SHP77 (cell line): Measurements from ENCODE around the gene ACAP1.

Source experiments
- DNase-seq, 2 experiments: peaks; one replicate each; lab custom pipeline; 2025; lab: John Stamatoyannopoulos, UW

ACAP1 gene, protein sequence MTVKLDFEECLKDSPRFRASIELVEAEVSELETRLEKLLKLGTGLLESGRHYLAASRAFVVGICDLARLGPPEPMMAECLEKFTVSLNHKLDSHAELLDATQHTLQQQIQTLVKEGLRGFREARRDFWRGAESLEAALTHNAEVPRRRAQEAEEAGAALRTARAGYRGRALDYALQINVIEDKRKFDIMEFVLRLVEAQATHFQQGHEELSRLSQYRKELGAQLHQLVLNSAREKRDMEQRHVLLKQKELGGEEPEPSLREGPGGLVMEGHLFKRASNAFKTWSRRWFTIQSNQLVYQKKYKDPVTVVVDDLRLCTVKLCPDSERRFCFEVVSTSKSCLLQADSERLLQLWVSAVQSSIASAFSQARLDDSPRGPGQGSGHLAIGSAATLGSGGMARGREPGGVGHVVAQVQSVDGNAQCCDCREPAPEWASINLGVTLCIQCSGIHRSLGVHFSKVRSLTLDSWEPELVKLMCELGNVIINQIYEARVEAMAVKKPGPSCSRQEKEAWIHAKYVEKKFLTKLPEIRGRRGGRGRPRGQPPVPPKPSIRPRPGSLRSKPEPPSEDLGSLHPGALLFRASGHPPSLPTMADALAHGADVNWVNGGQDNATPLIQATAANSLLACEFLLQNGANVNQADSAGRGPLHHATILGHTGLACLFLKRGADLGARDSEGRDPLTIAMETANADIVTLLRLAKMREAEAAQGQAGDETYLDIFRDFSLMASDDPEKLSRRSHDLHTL

DNA sequence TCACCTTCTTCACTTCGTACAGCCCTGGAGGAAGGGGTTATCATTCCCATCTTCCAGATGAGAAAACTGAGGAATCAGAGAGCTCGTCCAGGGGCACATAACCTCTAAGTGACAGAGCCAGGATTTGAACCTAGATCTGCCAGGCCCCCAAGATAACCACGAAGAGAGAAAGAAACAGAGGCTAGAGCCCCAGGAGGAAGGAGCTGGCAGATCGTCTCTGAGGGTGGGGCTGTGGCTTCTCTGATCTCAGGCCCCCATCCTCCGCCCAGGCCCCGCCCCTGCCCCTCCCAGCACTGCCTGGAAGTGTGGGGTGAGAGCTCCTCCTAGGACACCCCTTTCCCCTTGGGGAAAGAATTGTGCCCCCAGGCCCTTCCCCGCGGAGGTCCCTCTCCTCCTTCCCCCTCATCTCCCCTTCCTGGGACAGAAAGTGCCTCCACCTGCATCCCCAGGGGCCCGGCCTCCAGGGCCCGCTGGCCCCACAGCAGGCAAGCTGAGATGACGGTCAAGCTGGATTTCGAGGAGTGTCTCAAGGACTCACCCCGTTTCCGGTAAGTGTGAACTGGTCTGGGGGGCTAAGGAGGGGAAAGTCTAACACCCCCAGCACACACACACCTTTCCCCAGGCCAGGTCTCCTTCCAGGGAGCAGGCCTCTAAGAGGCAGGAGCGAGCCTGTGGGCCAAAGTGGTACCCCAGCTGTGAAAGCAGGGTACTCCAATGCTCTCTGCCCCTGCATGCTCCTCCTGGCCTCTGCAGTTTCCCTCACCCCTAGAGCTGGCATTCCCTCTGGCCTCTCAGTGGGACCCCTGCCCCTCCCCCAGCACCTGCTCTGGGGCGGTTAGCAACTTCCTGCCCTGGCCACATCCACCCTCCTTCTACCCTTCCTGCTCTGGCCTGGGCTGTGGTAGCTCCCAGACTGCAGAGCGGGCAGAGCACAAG is at the start of gene ACAP1:
Gene ACAP1 (plus strand): TSS at position 290 of the 936 bp plus-strand sequence. CDS start 206 bp downstream, at position 496.
- DNase-seq, result no peak

DNA sequence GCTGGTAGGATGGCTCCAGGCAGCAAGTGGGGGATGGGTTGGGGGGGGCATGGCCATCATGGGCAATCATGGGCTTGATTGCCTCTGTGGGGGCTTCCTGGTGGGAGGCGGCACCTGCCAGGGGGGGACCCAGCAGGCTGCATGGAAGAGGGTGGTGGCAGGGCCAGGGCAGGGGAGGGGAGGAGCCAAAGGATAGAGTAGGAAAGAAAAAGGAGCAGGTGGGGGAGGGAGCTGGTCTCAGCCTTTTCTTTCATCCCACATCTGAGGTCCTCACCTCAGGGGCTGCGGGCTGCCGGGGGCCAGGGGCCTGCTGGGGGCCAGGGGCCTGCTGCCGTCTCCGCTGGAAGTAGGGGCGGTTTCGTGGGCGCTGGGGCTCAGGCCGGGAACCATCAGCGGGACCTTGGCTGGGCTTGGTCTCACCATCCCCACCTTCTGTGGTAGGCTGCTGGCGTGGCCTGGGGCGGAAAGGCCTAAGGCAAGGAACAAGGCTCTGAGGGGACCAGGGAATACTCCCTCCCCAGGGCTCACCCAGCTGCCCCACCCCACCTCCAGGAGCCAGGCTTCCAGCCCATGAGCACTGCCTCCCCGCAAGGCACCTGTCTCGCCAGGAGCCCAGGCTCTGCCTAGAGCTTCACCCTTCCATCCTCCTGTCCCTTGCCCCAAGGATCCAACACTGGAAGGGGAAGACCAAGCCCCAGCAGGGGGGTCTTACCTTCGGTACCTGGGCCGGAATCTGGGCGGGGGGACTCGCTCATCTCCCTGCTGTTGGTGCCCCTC is 46.9 kb upstream of the ACAP1 start:
- no peak for DNase-seq

DNA sequence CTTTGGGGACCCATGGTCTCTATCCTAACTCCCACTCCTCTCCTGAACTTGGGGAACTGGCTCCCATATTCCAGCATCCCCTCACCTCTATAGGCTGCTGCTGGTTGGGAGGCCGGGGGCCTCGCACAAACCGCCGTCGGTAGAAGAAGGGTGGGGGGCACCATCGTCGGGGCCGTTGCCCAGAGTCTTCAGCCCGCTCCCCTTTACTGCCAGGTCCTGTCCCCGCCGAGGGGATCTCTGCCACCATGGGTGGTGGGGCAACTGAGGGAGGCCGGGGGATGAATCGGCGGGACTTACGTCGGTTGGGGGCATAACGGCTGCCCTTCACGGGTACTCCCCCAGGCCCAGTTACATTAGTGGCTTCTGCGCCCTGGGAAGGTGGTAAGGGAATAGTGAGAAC is 46.2 kb upstream of the ACAP1 start:
- no peak for DNase-seq

DNA sequence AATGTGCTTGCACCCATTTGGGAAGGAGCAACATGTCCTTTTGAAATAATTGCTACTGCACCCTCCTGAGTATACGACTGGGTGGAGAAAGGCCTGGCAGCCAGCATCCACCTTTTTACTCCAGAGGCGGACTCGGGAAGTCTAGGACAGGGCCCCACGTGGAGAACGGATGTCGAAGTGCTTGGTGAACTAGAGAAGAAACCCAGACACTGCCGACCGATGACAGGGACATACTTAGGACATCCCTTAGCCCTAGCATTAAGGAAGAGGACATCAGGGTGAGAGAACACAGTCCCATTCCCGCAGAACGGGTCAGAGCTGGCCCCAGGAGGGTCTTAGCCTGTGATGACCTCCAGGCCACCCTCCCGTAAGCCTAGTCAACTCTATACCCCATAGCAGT is 45.6 kb upstream of the ACAP1 start:
- DNase-seq, result no peak

DNA sequence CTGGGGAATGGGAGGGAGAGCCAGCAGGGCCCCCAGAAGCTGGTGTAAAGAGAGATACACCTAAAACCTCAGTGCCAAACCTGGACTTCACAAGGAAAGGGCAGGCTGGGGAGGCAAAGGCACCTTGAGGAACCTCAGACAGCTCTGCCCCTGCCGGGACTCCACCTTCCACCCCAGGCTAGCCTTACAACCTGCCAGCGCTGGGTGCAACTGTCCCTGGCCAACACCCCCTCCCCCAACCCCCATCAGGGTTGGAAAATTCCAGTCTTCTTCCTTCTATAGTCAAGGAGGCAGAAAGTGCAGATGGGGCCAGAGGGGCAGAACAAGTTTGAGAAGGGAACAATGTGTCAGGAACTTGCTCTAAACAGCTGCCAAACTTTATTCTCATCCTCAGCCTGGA is 44.1 kb upstream of the ACAP1 start:
- DNase-seq, result no peak

DNA sequence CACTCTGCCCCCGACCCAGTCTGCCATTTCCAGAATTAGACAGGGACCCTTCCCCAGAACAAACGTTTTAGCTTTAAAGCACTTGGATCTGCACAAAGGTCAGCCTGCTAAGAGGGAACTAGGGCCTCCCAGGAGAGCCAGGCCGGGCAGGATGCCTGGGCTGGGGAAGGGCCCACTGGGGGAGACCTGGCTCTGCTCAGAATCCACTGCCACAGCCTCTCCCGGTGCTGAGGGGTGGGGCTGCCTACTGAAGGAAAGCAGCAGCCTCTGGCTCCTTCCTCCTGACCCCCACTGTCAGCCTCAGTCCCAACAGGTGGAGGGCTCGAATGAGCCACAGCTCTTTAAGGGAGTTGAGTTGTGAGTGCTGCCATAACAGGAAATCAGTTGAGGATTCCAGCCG is 43.6 kb upstream of the ACAP1 start:
- DNase-seq, result no peak

DNA sequence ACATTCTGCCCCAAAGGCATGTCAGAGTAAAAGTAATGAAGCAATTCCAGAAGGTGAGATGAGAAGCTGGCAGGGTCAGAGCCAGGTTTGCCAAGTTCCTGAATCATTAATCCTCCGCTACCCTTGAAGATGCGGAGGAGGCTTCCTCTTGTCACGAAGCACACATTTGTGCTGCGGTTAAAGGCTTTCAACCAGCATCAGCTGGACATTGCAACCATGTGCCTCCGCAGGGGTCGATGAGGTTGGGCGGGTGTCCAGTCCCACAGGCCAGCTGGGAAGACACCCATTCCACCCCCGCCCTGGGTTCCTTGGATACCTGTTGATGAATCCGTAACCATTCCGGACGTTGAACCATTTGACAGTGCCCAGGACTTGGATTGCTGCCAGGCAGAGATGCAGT is 43.2 kb upstream of the ACAP1 start:
- no peak for DNase-seq

DNA sequence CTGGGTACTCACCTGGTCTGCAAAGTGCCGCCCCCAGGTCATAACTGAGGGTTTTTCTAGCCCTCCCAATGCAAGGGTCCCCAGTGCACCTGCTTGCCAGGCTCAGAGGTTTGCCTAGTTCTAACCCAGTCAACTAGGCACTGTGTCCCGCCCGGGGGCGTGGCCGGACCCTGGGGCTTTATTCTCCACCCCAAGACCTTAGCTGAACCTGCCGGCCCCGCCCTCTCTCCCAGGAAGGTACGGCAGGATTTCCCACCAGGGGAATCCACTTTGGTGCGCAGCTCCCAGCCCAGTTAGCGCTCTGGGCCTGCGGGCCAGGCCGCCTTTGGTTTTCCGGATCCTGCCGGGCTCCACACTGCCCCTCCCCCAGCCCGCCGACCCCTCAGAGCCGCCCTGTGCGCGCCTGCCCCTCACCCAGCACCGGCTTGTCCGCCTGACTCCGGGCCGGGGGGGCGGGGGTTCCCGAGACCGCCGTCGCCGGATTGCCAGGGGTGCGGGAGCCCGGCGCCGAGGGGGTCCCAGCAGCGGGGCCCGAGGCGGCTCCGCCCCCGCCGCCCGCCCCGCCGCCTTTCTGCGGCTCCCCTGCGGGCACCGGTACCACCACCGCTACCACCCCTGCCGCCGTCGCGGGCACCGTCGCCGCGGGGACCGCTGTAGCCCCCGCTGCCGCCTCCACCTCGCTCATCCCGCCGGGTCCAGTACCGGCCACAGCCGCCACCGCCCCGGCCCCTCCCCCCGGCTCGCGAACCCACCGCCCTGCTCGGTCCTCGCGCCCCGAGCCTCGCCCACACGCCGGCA is 42.3 kb upstream of the ACAP1 start:
- no peak for DNase-seq

DNA sequence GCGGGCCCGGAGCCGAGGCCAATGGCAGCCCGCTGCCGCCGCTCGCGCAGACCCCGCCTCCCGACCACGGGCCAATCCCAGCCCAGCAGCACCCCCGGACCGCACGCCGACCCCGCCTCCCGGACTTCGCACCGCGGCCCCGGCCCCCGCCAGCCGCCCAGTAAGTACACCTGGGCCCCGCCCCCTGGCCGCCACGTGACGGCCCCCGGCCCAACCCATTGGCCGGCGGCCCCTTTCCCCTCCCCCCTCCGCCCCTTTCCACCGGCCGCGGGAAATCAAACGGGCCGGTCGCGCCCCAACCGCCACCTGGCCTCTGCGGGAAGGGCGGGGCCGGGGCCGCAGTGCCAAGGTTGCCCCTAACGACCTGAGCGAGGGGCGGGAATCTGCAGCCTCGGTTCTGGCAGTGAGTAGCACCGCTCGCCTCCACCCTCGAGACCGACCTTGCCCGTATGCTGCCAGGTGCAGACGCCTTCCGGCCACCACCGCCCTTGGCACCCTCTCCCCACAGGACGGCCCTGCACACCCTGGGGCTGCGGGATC is 41.6 kb upstream of the ACAP1 start, which contains the start of gene YBX2:
Gene YBX2 (minus strand): TSS at position 26 of the 540 bp plus-strand sequence. CDS start 139 bp downstream, outside the sequence.
- peak; percentile 48 to 71 for DNase-seq

DNA sequence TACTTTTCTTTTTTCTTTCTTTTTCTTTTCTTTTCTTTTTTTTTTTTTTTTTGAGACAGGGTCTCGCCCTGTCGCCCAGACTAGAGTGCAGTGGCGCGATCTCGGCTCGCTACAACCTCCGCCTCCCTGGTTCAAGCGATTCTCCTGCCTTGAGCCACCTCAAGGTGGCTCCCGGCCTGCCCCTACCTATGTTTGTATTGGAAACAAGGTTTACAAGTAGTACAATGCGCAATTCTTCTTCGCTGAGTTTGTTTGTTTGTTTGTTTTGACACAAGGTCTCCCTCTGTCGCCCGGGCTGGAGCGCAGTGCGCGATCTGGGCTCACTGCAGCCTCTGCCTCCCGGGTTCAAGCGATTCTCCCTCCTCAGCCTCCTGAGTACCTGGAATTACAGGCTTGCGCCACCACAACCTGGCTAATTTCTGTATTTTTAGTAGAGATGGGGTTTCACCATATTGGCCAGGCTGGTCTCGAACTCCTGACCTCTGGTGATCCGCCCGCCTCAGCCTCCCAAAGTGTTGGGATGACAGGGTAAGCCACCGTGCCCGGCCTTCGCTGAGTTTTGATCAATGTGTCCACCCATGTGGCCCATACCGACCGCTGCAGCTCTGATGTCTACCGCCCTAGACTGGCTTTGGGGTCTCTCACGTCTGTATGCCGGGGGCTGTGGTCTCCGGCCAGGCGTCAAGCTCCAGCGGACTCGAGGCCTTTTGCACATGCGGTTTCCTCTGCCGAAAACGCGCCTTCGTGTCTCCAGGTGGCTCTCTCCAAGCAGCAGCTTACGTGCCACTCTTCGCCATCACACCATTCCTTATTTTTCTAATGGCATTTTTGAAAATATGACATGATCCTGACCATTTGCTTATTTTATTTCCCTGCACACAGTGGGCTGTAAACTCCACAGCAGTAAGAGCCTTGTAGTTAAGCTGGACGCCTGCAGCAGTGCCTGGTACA is 40.8 kb upstream of the ACAP1 start:
- DNase-seq, result no peak

DNA sequence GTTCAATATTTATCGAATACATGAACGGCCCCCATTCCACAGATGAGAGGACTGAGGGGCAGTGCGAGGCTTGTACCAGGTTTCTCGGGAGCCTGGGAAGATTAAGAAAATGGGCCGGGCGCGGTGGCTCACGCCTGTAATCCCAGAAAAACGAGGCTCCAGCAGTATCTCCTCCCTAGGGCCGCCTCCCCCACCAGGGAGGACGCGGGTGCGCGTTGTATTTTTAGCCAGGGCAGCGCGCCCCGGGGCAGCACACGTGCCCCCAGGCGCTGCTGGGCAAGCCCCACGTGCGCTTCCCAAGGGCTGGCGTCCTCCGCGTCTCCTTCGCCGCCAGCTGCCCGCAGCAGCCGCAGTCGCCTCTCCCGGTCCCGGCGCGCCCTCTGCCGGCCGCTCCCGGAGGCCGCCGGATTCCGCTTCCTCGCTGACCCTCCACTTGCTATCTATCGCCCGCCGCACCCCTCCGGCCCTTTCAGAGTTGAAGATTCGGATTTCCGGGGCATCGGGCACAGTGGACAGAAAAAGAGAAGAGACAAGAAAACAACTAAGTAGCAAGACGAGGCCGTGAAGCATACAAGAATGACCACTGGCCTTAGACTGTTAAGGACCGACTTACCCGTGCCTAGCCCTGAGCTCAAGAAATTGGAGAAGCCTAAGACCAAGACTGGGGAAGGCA is 40.0 kb upstream of the ACAP1 start:
- peak; percentile 81 to 92 for DNase-seq

DNA sequence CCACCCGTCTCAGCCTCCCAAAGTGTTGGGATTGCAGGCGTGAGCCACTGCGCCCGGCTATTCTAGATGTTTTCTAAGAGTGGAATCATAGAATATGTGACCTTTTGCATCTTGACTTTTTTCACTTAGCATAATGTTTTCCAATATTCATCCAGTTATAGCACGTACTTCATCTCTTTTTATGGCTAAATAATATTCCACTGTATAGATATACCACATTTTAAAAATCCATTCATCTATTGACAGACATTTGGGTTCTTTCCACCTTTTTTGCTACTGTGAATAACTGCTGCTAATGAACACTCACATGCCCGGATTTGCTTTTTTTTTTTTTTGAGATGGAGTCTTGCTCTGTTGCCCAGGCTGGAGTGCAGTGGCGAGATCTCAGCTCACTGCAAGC is 32.1 kb upstream of the ACAP1 start:
- DNase-seq, result no peak

DNA sequence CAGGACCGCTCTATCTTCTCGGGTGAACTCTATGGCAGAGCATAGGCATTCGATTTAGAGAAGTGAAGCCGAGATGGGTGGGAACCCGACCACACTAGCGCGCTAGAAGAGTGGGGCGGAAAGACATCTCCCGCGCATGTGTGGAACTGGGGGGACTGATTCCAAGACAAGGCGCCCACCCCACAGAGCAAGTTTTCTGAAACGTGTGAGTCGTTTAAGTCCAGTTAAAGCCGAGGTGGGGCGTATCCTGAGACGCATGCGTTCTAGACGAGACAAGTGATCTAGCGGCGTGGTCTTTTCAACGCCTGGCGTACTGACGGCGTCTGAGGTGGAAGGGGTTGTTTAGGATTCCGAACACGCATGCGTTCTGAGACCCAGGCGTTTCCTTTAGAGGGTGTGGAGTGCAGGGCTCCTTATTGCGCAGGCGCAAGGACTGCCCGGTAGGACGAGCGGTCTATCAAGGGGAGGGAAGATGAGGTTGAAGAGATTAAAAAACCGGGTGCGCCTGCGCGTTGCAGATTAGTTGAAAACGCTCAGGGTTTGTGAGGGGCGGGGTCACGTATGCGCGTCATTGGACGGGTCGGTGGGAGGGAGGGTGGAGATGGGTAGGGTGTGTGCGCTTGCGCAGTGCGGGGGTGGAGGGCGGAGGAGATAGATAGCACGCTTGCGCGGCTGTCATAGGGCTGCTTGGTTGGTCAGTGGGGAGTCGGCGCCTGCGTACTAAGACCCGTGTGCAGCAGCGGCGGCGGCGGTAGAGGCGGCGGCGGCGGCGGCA is 29.2 kb upstream of the ACAP1 start, which contains the start of gene EIF5A:
Gene EIF5A (plus strand): TSS at position 718 of the 775 bp plus-strand sequence. CDS start 2,008 bp downstream, outside the sequence.
- DNase-seq, result peak; percentile 100

DNA sequence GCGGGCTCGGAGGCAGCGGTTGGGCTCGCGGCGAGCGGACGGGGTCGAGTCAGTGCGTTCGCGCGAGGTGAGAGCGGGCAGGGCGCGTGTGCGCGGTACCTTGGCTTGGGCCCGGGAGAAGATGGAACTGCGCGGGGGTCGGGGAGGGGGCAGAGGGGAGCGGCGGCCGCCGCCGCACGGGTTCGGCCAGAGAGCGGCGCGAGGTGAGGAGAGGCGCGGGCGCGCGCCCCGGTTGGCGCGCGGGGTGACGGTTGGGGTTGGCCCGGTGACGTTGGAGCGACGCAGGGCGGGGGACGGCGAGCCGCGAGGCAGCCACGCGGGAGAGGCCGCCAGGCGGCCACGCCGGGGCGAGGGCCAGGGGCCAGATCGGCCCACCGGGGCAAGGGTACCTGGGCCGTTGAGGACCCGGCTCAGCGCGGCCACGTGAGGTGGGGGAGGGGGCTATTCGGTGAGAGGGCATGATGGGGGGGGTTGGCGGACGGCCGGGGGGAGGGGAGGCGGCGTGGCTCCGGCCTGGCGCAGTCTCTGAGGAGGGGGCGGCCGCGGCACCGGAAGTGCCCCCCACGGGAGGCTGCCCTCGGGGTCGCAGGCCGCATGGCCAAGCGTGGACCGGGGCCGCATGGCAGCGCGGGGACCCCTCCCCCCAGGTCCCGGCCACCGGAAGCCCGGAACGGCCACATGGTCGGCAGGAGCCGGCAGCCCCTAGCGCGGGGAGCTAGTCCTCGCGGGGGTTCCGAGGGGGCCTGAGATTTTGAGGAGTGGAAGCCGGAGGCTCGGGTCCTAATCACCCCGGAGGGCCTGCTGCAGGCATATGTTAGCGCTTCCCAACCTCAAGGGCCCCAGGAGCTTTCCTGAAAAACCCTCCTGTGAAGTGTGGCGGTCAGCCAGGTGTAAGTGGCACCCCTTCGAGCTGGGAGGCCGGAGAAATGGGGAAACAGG is 28.4 kb upstream of the ACAP1 start:
- peak in 1 of 2 experiments; percentile 41 for DNase-seq

DNA sequence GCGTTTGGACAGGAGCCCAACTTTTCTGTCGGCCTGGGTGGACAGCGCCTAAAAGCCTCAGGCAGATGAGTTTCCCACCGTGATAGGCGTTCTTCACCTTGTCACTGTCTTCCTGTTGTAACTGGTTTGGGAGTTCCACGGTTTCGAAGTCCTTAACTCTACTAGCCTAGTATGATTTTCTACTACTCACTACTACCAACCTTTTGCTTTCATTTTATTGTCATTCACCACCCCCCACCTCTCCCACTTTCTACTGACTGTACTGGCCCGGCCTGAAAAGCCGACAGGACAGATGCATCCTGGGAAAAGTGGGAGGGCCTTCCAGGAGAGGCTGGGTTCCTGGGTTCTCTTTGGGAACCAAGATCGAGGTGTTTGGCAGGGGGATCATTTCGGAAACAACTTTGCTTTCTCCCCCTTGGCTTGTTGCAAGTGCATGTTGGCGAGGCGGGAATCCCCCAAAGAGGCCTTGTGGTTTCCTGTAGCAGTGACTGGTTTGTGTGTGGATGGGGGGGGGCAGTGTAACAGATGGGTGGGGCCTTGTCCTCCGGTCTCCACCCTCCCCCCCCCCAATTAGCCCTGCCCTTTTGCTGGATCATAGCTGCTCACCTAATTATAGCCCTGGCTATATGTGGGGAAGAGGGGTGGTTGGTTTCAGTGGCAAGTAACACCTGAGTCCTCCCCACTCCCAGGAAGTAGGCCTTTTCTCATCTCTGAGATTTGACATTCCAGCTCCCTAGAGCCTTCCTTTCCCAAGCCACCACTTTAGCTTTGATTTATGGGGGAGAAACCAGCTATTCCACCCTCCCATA is 27.5 kb upstream of the ACAP1 start:
- peak; percentile 53 to 77 for DNase-seq
